HepG2 (cell line): ENCODE measurements around the gene CAB39. TPM values are rescaled to one million over a fixed set of nuclear protein-coding genes. Genes with fewer than 3 reads are reported as not detected.

ENCODE experiments used
- CEBPG ChIP-seq: IDR thresholded peaks from 2 replicates; pipeline ENCODE4 v1.6.1; 2016
- FOXK1 ChIP-seq: sonication (generic); formaldehyde crosslinking; IDR thresholded peaks from 2 replicates; pipeline ENCODE4 v1.4.0; 2020; ENCODE audit warnings: low read depth, missing genetic modification reagents, borderline replicate concordance
- FOXP4 ChIP-seq: sonication (generic); formaldehyde crosslinking; IDR thresholded peaks from 2 replicates; pipeline ENCODE4 v1.4.0; 2020; ENCODE audit warnings: missing genetic modification reagents
- HMGXB3 ChIP-seq: sonication (generic); formaldehyde crosslinking; IDR thresholded peaks from 2 replicates; pipeline ENCODE4 v1.4.0; 2020; ENCODE audit warnings: missing genetic modification reagents, borderline replicate concordance
- HMGXB4 ChIP-seq, 2 experiments: sonication (generic) in 1 of 2; formaldehyde crosslinking in 1 of 2; IDR thresholded peaks; 2 replicates each; pipeline versions ENCODE4 v1.4.0 to v1.6.1; 2018 to 2020; ENCODE audit warnings: missing genetic modification reagents in 2 of 2, borderline replicate concordance in 1 of 2, low read depth in 1 of 2, mild to moderate bottlenecking in 1 of 2, missing biosample characterization in 1 of 2
- ISX ChIP-seq: sonication (generic); formaldehyde crosslinking; conservative IDR thresholded peaks from 2 replicates; pipeline ENCODE4 v1.5.0; 2020; ENCODE audit warnings: missing genetic modification reagents
- LCORL ChIP-seq, 2 experiments: fragments of 450-650 bp in 1 of 2; sonication (generic) in 1 of 2; formaldehyde crosslinking in 1 of 2; IDR thresholded peaks; 2 replicates each; pipeline versions ENCODE4 v1.5.0 to v1.6.1; 2017 to 2020; ENCODE audit warnings: antibody characterized with exemption in 1 of 2, missing genetic modification reagents in 1 of 2
- TAF1 ChIP-seq: sonication (generic); formaldehyde crosslinking; IDR thresholded peaks from 2 replicates; pipeline ENCODE4 v1.4.0; 2020; ENCODE audit warnings: missing genetic modification reagents
- TRIM24 ChIP-seq: sonication (generic); formaldehyde crosslinking; IDR thresholded peaks from 2 replicates; pipeline ENCODE4 v1.8.0; 2022; ENCODE audit warnings: mild to moderate bottlenecking, missing genetic modification reagents
- ZFAT ChIP-seq: sonication (generic); formaldehyde crosslinking; conservative IDR thresholded peaks from 2 replicates; pipeline ENCODE4 v1.8.1; 2023; ENCODE audit warnings: missing genetic modification reagents, inconsistent platforms
- ZNF446 ChIP-seq: sonication (generic); formaldehyde crosslinking; IDR thresholded peaks from 2 replicates; pipeline ENCODE4 v1.5.0; 2020; ENCODE audit warnings: mild to moderate bottlenecking, missing genetic modification reagents
- ZNF703 ChIP-seq: sonication (generic); formaldehyde crosslinking; IDR thresholded peaks from 2 replicates; pipeline ENCODE4 v1.5.1; 2020; ENCODE audit warnings: missing genetic modification reagents, mild to moderate bottlenecking, moderate library complexity, borderline replicate concordance
- ZNF83 ChIP-seq: sonication (generic); formaldehyde crosslinking; IDR thresholded peaks from 2 replicates; pipeline ENCODE4 v1.4.0; 2020; ENCODE audit warnings: missing genetic modification reagents, mild to moderate bottlenecking, borderline replicate concordance
- ZNF883 ChIP-seq: sonication (generic); formaldehyde crosslinking; IDR thresholded peaks from 2 replicates; pipeline ENCODE4 v1.5.1; 2020; ENCODE audit warnings: mild to moderate bottlenecking, missing genetic modification reagents; ENCODE audit errors: not compliant biosample characterization
- polyA plus RNA-seq, 8 experiments: library from polyadenylated mRNA; depleted of rRNA in 3 of 8; stranded (reverse) in 7 of 8; unstranded in 1 of 8; fragments of >200 nt; fragmentation: Illumina TruSeq in 4 of 8; extraction: Trizol in 4 of 8; gene quantifications; 2 replicates each; pipeline versions ENCODE4 v1.2.1 to v1.2.3, GENCODE V29; 2011 to 2016; ENCODE audit warnings: low read depth in 4 of 8, missing spikeins in 1 of 8, mixed read lengths in 1 of 8; ENCODE audit not compliant: insufficient read depth in 1 of 8
- total RNA-seq, 5 experiments: library from RNA; depleted of rRNA; stranded (reverse); fragments of >200 nt; fragmentation: Illumina TruSeq; extraction: Trizol; gene quantifications; 2 replicates each; pipeline ENCODE4 v1.2.3, GENCODE V29; 2016; ENCODE audit warnings: low read depth in 1 of 5

Gene CAB39
- total and polyA plus RNA-seq, 2 of the 13 experiments (the other 11 are each of a cell fraction or from before 2014, with no cell fraction given): 19.3 to 45.3 TPM

GRCh38 chr2:230824406-230824978 lies 111.8 kb downstream of the CAB39 start (continued):
- TF ChIP-seq ISX (CRISPR knock-in tag) (no peak), ZNF446 (CRISPR knock-in tag) (no peak), TRIM24 (no peak), FOXP4 (CRISPR knock-in tag) (no peak), HMGXB3 (CRISPR knock-in tag) (no peak), ZFAT (CRISPR knock-in tag) (no peak), ZNF703 (CRISPR knock-in tag) (no peak), FOXK1 (CRISPR knock-in tag) (0 out of 2 replicates have a peak, but pooled peaks have one; percentile 16), ZNF83 (no peak), ZNF883 (CRISPR knock-in tag) (no peak), TAF1 (CRISPR knock-in tag) (no peak), HMGXB4 (CRISPR knock-in tag; IDR thresholded peaks at IDR 0.05; ENCODE audit: borderline replicate concordance in 1 of 2, low read depth in 1 of 2) (peak; percentile 37 to 45; a peak in 3 of 4 replicates), CEBPG (CRISPR knock-in tag) (peak; percentile 58), LCORL (IDR thresholded peaks at IDR 0.05) (no peak), LCORL (CRISPR knock-in tag; IDR thresholded peaks at IDR 0.05) (peak; percentile 37; the same call in 1 of the 2 replicates)
